ENCODE results near the gene GALNT14. TPM values are rescaled to one million over a fixed set of nuclear protein-coding genes. Genes with fewer than 3 reads are reported as not detected.

The GALNT14 gene
- total and polyA plus RNA-seq, 10 of the 15 experiments (the other 5 are each of a cell fraction or from before 2014, with no cell fraction given), result 3.7 to 17.8 (median 6.0) TPM

- in situ Hi-C loops (cut with MboI) (no loop called here), intact Hi-C loops (cut with micrococcal nuclease; ENCODE audit: unreplicated experiment) (no loop called here)
- no peak overlapping the region for H3K4me3 ChIP-seq
- no peaks in the 10 kb centered on the region for H3K4me1 ChIP-seq (ENCODE audit: control insufficient read depth, insufficient read depth, low read length)
- no TSS peak for BruUV-seq (replicated peaks)
- H4K20me1 ChIP-seq (ENCODE audit: control insufficient read depth, insufficient read depth), result no peaks in the 10 kb centered on the region
- H3K36me3 ChIP-seq (ENCODE audit: control insufficient read depth in 2 of 2, insufficient read depth in 2 of 2, low read length in 1 of 2), result no peaks in the 10 kb centered on the region
- H2AFZ ChIP-seq (ENCODE audit: control insufficient read depth, low read depth, low read length), result no peak overlapping the region
- H3K27ac ChIP-seq (ENCODE audit: control insufficient read depth, insufficient read depth), result no peak overlapping the region
- 2% methylated on average over 2 of the region's 2 CpGs for WGBS (ENCODE audit: insufficient coverage, insufficient replicate concordance, low lambda C conversion rate, missing lambda C conversion rate)
- H3K9ac ChIP-seq (ENCODE audit: control insufficient read depth, insufficient read depth, low read length), result no peak overlapping the region
- ChIA-PET CTCF (no interaction called here), RAD21 (ENCODE audit: unreplicated experiment) (no interaction called here), POLR2A (no interaction called here), SMC1A (ENCODE audit: uncharacterized antibody, unreplicated experiment) (no interaction called here)
- no peaks in the 10 kb centered on the region for H3K27me3 ChIP-seq (replicated peaks in 1 of 2; ENCODE audit: control insufficient read depth in 2 of 2, insufficient read depth in 2 of 2, low read length in 1 of 2)
- FAIRE-seq (no peak), DNase-seq (ENCODE audit: low read depth, low spot score) (no peak), ATAC-seq (no peak)
- no peaks in the 10 kb centered on the region for H3K79me2 ChIP-seq (ENCODE audit: control insufficient read depth, insufficient read depth, low read length)
- TF ChIP-seq BMI1 (IDR thresholded peaks at IDR 0.05; ENCODE audit: borderline replicate concordance) (no peak), NR2C1 (IDR thresholded peaks at IDR 0.05) (no peak), ATF2 (IDR thresholded peaks at IDR 0.05; ENCODE audit: low read length) (no peak), SIX5 (IDR thresholded peaks at IDR 0.05; ENCODE audit: low read depth, low read length, severe bottlenecking) (no peak)
- no peak overlapping the region for H3K4me2 ChIP-seq (ENCODE audit: control insufficient read depth, insufficient read depth)
- H3K9me3 ChIP-seq (replicated peaks; ENCODE audit: control insufficient read depth, insufficient read depth, low read length), result no peaks in the 10 kb centered on the region
Measured at GRCh38 chr2:31081492-31081891, 56.7 kb downstream of the GALNT14 start.

GRCh38 chr2:31080361-31080760, 57.9 kb downstream of the GALNT14 start:
- no peak overlapping the region for H3K27ac ChIP-seq (ENCODE audit: control insufficient read depth, insufficient read depth)
- H3K79me2 ChIP-seq (ENCODE audit: control insufficient read depth, insufficient read depth, low read length), result no peaks in the 10 kb centered on the region
- H3K4me2 ChIP-seq (ENCODE audit: control insufficient read depth, insufficient read depth), result no peak overlapping the region
- H3K27me3 ChIP-seq (replicated peaks in 1 of 2; ENCODE audit: control insufficient read depth in 2 of 2, insufficient read depth in 2 of 2, low read length in 1 of 2), result no peaks in the 10 kb centered on the region
- no peak overlapping the region for H3K4me3 ChIP-seq
- ChIA-PET SMC1A (ENCODE audit: uncharacterized antibody, unreplicated experiment) (no interaction called here), POLR2A (no interaction called here), RAD21 (ENCODE audit: unreplicated experiment) (no interaction called here), CTCF (interaction anchor here (1.0 kb wide), 1 partner anchor 9 kb away, joined by 4 read pairs; no protein-coding TSS in a partner anchor)
- intact Hi-C loops (cut with micrococcal nuclease; ENCODE audit: unreplicated experiment) (no loop called here), in situ Hi-C loops (cut with MboI) (no loop called here)
- DNase-seq (ENCODE audit: low read depth, low spot score) (no peak), ATAC-seq (no peak), FAIRE-seq (no peak)
- BruUV-seq (replicated peaks), result no TSS peak
- H3K9me3 ChIP-seq (replicated peaks; ENCODE audit: control insufficient read depth, insufficient read depth, low read length), result no peaks in the 10 kb centered on the region
- no peak overlapping the region for H2AFZ ChIP-seq (ENCODE audit: control insufficient read depth, low read depth, low read length)
- H4K20me1 ChIP-seq (ENCODE audit: control insufficient read depth, insufficient read depth), result no peaks in the 10 kb centered on the region
- H3K9ac ChIP-seq (ENCODE audit: control insufficient read depth, insufficient read depth, low read length), result no peak overlapping the region
- no peaks in the 10 kb centered on the region for H3K36me3 ChIP-seq (ENCODE audit: control insufficient read depth in 2 of 2, insufficient read depth in 2 of 2, low read length in 1 of 2)
- no peak for TF ChIP-seq EED (IDR thresholded peaks at IDR 0.05; ENCODE audit: low read depth)
- no peak for TF ChIP-seq MTA3 (IDR thresholded peaks at IDR 0.05; ENCODE audit: borderline replicate concordance, low read length)
- no peak for TF ChIP-seq ZBTB33 (IDR thresholded peaks at IDR 0.05)
- TF ChIP-seq ZNF274 (IDR thresholded peaks at IDR 0.05; ENCODE audit: insufficient read depth, insufficient read length), result no peak
- no peak for TF ChIP-seq ZBTB40 (IDR thresholded peaks at IDR 0.05; ENCODE audit: borderline replicate concordance)
- no peak for TF ChIP-seq MEF2A (IDR thresholded peaks at IDR 0.05; ENCODE audit: insufficient read depth, low read depth, low read length)
- TF ChIP-seq IKZF1 (conservative IDR thresholded peaks at IDR 0.05), result no peak
- no peaks in the 10 kb centered on the region for H3K4me1 ChIP-seq (ENCODE audit: control insufficient read depth, insufficient read depth, low read length)
- 0% methylated on average over 1 of the region's 1 CpG for WGBS (ENCODE audit: insufficient coverage, insufficient replicate concordance, low lambda C conversion rate, missing lambda C conversion rate)
